Peyer's patch (tissue), 4 donors: ENCODE data around the gene TRIM67.

Source experiments
- CTCF ChIP-seq, 6 experiments: fragments of 450-650 bp in 4 of 6; fragments of 200-600 bp in 2 of 6; sonication (generic) in 1 of 6; IDR thresholded peaks; one replicate each; pipeline ENCODE4 v1.5.1; 2017 to 2019; ENCODE audit warnings: antibody characterized with exemption in 6 of 6, mild to moderate bottlenecking in 3 of 6, moderate library complexity in 1 of 6
- POLR2A ChIP-seq, 2 donors: fragments of 450-650 bp; IDR thresholded peaks; one replicate each; pipeline ENCODE4 v1.5.1; 2017; ENCODE audit warnings: antibody characterized with exemption in 2 of 2, mild to moderate bottlenecking in 2 of 2, moderate library complexity in 2 of 2

DNA sequence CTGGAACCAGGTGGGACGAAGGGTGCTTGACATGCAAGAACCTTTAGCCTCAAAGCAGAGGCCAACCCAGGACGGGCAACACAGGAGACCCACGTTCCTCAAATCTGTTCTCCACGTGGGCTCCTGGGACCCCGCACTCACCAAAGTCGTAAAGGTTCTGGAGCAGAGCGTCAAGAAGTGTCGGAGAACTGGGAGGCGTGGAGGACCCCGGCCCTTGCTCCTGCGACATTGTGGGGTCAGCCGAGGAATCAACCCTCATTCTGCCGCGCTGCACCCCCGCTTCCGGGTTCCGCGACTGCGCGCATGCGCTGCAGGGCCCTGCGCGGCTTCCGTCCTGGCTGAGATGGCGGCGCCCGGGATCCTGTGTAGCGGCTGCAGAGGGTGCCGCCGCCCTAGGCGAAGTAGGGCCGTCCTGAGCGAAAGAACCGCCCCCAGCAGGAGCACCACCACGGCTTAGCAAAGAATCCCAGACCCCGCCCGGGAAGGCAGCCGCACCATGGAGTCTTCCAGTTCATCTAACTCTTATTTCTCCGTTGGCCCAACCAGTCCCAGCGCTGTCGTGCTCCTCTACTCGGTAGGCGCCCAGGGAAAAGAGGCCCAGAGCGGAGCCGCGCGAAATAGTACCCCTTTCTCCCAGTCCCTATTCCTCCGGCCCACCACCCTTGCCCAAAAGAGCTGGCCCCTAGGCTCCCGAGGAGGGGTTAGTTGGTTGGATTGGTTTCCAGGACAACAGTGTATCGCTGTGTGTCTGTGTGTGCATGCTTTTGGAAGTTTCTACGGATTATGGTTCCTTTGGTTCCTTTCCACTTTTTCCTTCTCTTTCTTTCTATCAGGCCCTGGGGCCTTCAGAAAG lies 79.3 kb downstream of the TRIM67 start, which contains the start of gene GNPAT:
- TF ChIP-seq CTCF (IDR thresholded peaks at IDR 0.05) (no peak), POLR2A (IDR thresholded peaks at IDR 0.05) (peak; percentile 78 to 86)
